Esophagus muscularis mucosa (tissue), 4 donors: Measurements from ENCODE around the gene CACNB4. TPM values are rescaled to one million over a fixed set of nuclear protein-coding genes. Genes with fewer than 3 reads are reported as not detected.

Source experiments
- DNase-seq: peaks from one replicate; pipeline ENCODE4 v3.0.0-alpha.2; 2017; ENCODE audit errors: extremely low spot score
- H3K27ac ChIP-seq, 4 donors: fragments of 200-600 bp; sonication (generic); replicated peaks in 1 of 4; 1 replicate in 3 of 4; 2 replicates in 1 of 4; pipeline ENCODE4 v1.5.1; 2016 to 2019; ENCODE audit warnings: mild to moderate bottlenecking in 1 of 4
- H3K27me3 ChIP-seq, 4 donors: fragments of 200-600 bp; sonication (generic); one replicate each; pipeline versions ENCODE4 v1.5.1 to v1.6.0; 2016 to 2019
- H3K36me3 ChIP-seq, 4 donors: fragments of 200-600 bp; sonication (generic); one replicate each; pipeline ENCODE4 v1.5.1; 2016 to 2019
- H3K4me1 ChIP-seq, 4 donors: fragments of 200-600 bp; sonication (generic); one replicate each; pipeline ENCODE4 v1.5.1; 2016 to 2019
- H3K4me3 ChIP-seq, 4 donors: fragments of 200-600 bp; sonication (generic); 1 replicate in 2 of 4; 2 replicates in 2 of 4; pipeline ENCODE4 v1.5.1; 2016 to 2019; ENCODE audit warnings: mild to moderate bottlenecking in 4 of 4, moderate library complexity in 1 of 4
- H3K9me3 ChIP-seq, 4 donors: fragments of 200-600 bp; sonication (generic); 1 replicate in 3 of 4; 2 replicates in 1 of 4; pipeline ENCODE4 v1.5.1; 2016 to 2019
- CTCF ChIP-seq, 3 experiments: fragments of 200-600 bp in 2 of 3; fragments of 450-650 bp in 1 of 3; sonication (generic) in 2 of 3; IDR thresholded peaks; one replicate each; pipeline ENCODE4 v1.5.1; 2017 to 2019; ENCODE audit warnings: antibody characterized with exemption in 3 of 3, mild to moderate bottlenecking in 2 of 3, moderate library complexity in 1 of 3
- EP300 ChIP-seq: sonication (generic); formaldehyde crosslinking; IDR thresholded peaks from one replicate; pipeline ENCODE4 v1.6.1; 2017; ENCODE audit warnings: antibody characterized with exemption
- POLR2A ChIP-seq: fragments of 450-650 bp; IDR thresholded peaks from one replicate; pipeline ENCODE4 v1.6.1; 2017; ENCODE audit warnings: antibody characterized with exemption, moderate library complexity, mild to moderate bottlenecking, low read depth
- POLR2AphosphoS5 ChIP-seq, 2 donors: sonication (generic); formaldehyde crosslinking; IDR thresholded peaks; one replicate each; pipeline ENCODE4 v1.6.1; 2017; ENCODE audit warnings: antibody characterized with exemption in 2 of 2
- WGBS: methylation state at CpG from one replicate; pipeline ENCODE4 v1.1.5; 2018; 5-methylcytosine and 5-hydroxymethylcytosine counted together
- intact Hi-C: fragments of 100-400 bp; cut with DNase I; formaldehyde crosslinking; loops from one replicate; pipeline ENCODE4 v1.15.1; 2023
- total RNA-seq, 4 donors: library from RNA; depleted of rRNA; stranded (reverse); fragments of >200 nt; gene quantifications; one replicate each; pipeline versions ENCODE4 v1.1.0 to v1.2.1, GENCODE V29; 2016

CACNB4 gene
- total RNA-seq, 4 donors from 2014 or later = 1.7 to 3.5 (median 2.3) TPM

GRCh38 chr2:151845481-151845880 is 253.4 kb downstream of the CACNB4 start:
- H3K36me3 ChIP-seq = no peaks in the 10 kb centered on the region
- TF ChIP-seq CTCF (IDR thresholded peaks at IDR 0.05) (no peak), POLR2AphosphoS5 (IDR thresholded peaks at IDR 0.05) (no peak), EP300 (no peak), POLR2A (no peak)
- H3K27ac ChIP-seq = no peak overlapping the region
- no peak overlapping the region for H3K4me3 ChIP-seq
- H3K9me3 ChIP-seq = no peaks in the 10 kb centered on the region
- H3K27me3 ChIP-seq = no peaks in the 10 kb centered on the region
- intact Hi-C loops = no loop called here
- no peak for DNase-seq
- 90% methylated on average over 4 of the region's 4 CpGs for WGBS
- peaks cover 0 to 18% (median 0%) of the 10 kb centered on the region in 4 donors for H3K4me1 ChIP-seq

- no peak for TF ChIP-seq POLR2AphosphoS5 (IDR thresholded peaks at IDR 0.05)
- no peak for TF ChIP-seq CTCF (IDR thresholded peaks at IDR 0.05)
- Histone ChIP-seq H3K4me3 (no peak overlapping the region), H3K27ac (no peak overlapping the region), H3K27me3 (no peaks in the 10 kb centered on the region), H3K36me3 (no peaks in the 10 kb centered on the region), H3K4me1 (peaks cover 0 to 18% (median 0%) of the 10 kb centered on the region in 4 donors), H3K9me3 (no peaks in the 10 kb centered on the region)
- 63% methylated on average over 6 of the region's 6 CpGs for WGBS
- intact Hi-C loops = no loop called here
- no peak for DNase-seq
These were observed 254.5 kb downstream of the CACNB4 start for GRCh38 chr2:151844211-151844896.

GRCh38 chr2:151843691-151844061 is 255.2 kb downstream of the CACNB4 start:
- Histone ChIP-seq H3K36me3 (no peaks in the 10 kb centered on the region), H3K4me3 (no peak overlapping the region), H3K9me3 (no peaks in the 10 kb centered on the region), H3K27me3 (no peaks in the 10 kb centered on the region), H3K4me1 (peaks cover 0 to 18% (median 0%) of the 10 kb centered on the region in 4 donors), H3K27ac (no peak overlapping the region)
- no peak for DNase-seq
- TF ChIP-seq POLR2A (no peak), CTCF (IDR thresholded peaks at IDR 0.05) (no peak), POLR2AphosphoS5 (IDR thresholded peaks at IDR 0.05) (no peak), EP300 (no peak)
- 83% methylated on average over 1 of the region's 1 CpG for WGBS
- intact Hi-C loops = no loop called here

- WGBS = 80% methylated on average over 8 of the region's 8 CpGs
- intact Hi-C loops = no loop called here
- Histone ChIP-seq H3K4me1 (peaks cover 0 to 18% (median 0%) of the 10 kb centered on the region in 4 donors), H3K27me3 (no peaks in the 10 kb centered on the region), H3K9me3 (no peaks in the 10 kb centered on the region), H3K27ac (no peak overlapping the region), H3K36me3 (no peaks in the 10 kb centered on the region), H3K4me3 (no peak overlapping the region)
- TF ChIP-seq POLR2AphosphoS5 (IDR thresholded peaks at IDR 0.05) = no peak
- no peak for TF ChIP-seq EP300
- no peak for TF ChIP-seq POLR2A
- no peak for TF ChIP-seq CTCF (IDR thresholded peaks at IDR 0.05)
- no peak for DNase-seq
These were observed 255.8 kb downstream of the CACNB4 start for GRCh38 chr2:151842830-151843690.
